HG02884 (cell line): ENCODE results near the gene APPL2.

Experiments
- ATAC-seq: cut with Tn5 transposase; IDR thresholded peaks from one replicate; pipeline ENCODE4 v1.9.1; 2021; ENCODE audit warnings: mild to moderate bottlenecking, moderate library complexity; ENCODE audit not compliant: unreplicated experiment

APPL2 gene

DNA sequence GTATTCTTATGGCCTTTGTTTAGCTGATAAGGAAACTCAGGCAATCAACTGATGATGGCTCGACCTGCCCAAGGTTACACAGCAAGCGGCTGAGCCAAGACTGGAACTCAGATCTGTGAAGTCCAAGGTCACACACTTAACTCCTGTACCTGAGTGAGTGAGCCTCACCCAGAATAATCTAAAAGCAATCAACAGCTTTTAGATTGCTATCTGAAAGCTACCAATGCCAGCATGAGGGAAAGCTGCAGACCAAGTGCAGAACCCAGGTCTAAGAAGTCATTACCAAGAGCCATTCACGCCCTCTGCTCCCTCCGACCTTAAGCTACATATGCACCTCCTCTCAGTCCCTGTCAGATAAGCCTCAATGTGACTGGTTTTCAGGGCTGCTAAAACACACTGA is 12.1 kb downstream of the APPL2 start:
- no peak for ATAC-seq

GRCh38 chr12:105223352-105223845 is 12.6 kb downstream of the APPL2 start:
- no peak for ATAC-seq

DNA sequence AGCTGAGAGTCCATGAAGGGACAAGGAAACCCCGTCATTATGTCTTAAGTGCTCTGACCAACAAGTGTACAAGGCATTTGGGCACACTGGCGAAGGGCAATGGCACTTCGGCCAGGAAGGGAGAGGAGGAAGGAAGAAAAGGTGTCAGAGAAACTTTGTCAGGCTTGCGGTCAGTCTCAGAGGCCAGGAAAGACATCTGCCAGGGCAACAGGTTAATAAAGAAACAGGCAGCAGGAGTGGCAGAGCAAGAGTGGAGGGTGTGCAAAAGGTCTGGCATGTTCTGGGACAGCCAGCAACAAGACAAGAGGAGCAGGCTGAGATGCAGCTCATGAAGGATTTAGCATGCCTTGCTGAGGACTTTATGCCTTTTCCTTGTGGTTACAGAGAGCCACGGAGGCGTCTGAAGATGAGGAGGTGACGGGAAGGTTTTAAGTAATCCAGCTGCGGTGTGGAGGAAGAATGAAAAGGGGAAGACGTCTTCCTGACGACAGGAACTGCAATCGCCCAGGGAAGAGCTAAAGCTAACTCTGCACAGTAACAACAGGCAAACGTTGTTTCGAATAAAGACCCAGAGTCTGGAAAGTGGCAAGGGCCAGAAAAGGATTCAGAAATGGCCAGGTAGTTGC is 13.1 kb downstream of the APPL2 start:
- no peak for ATAC-seq

- no peak for ATAC-seq
Observed at GRCh38 chr12:105222284-105222655, 13.7 kb downstream of the APPL2 start.

DNA sequence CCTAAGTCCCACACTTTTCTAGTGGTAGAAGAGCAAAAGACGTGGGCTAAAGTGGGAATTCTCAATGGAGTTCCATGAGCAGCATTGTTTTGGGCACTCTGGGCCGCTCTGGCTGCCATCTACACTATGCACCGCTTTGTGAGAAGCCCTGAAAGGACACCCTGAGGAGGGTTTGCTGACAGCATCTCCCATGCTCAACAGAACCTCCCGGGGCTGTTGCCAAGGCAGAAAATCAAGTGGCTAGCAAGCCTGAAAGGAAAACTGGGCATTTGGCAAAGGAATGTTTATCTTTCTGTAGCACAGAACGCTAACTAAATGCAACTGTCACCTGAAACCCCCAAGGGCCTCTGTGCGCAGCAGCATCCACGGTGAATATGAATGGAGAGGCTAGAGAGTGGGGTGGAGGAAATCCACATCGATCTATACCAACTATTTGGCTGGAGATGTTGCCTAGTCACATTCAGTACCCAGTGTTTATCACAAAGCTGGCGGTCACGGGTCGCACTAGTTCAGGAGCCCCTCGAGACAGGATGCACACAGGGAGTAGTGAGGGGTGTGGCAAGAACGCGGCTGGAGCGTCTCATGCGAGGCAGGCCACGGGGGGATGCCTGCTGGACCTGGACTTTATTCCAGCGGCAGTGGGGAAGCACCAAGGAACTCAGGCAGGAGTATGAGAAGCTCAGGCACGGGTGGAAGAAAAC is 14.2 kb downstream of the APPL2 start:
- no peak for ATAC-seq

DNA sequence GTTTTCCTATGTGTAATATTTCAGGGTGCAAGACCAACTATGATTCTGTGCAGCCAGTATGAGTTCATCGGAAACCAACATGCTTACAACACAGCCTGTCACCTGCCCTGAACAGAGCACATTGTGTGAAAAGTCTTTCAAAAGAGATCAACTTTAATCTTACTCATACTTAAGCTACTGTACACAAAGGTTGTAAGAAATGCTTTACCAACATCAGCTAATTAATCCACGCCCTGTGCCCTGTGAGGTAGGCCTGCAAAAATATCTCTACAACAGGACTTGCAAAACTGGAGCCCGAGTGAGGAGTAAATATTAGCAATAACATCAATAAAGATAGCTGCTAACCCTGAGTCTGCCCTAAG is 15.1 kb downstream of the APPL2 start:
- no peak for ATAC-seq

GRCh38 chr12:105220150-105220928 is 15.6 kb downstream of the APPL2 start:
- ATAC-seq, result no peak

DNA sequence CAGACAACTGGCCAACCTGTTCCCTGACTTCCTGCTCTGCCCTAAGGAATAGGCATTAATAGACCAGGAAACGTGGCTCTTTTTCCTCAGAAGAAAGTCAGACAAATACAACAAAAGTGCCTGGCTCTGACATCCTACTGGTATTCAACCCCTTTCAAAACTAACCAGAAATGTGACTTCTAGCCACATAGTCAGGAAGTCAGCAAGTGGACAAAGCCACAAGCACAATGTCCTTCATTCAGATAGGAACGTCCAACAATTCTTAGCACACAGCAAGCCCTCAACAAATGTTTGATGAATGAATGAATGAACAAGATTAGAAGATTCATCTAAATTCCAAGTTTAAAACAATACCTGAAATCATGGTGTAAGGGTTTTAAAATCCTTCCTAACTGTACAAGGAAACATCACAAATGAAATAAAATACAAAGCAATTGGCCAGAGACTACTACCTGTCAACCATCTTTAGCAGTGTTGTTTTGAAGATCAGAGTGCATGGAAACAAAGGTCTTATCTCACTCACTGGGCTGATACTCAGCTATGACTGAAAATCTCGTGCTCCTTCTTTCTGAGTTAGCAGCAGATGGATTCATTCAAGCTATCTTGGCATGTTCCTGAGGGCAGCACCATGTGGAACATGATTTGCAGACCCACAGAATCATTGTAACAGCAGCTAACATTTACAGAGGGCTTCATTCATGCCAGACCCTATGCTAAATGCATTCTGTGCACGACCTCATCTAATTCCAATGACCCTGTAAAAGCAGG is 16.5 kb downstream of the APPL2 start:
- no peak for ATAC-seq

DNA sequence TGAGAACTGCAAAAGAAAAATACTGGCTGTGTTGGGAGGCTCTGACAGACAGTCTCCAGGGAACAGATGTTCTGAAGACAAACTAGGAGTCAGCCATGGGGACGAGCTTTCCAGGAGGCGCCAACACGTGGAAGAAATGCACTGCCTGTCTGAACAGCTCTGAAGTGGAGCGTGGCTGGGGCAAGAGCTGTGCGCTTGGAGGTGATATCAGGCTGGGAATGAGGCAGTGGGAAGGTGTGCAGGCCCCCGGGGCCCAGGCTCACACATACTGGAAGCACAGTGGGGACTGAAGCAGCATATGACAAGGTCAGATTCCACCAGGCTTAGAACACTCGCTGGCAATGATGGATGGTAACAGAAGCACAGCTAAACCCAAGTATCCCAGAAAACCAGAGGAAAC is 17.5 kb downstream of the APPL2 start:
- ATAC-seq, result no peak

GRCh38 chr12:105214670-105215375 is 21.2 kb downstream of the APPL2 start:
- ATAC-seq, result no peak

DNA sequence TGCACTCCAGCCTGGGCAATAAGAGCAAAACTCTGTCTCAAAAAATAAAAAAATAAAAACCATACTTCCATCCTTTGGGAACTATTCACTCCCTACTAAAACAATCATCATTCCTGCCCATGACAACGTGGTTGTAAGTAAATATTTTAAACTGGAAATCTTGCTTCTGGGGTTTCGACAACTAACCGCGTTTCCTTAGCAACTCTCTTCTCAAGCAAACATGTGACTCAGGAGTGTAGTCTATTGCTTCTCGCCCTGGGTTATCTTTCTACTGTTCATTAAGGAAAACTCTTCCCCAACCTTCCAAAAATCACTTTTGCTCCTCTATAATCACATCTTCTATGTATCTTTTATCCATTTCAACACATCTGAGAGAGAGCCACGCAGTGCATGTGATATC is 21.8 kb downstream of the APPL2 start:
- no peak for ATAC-seq

DNA sequence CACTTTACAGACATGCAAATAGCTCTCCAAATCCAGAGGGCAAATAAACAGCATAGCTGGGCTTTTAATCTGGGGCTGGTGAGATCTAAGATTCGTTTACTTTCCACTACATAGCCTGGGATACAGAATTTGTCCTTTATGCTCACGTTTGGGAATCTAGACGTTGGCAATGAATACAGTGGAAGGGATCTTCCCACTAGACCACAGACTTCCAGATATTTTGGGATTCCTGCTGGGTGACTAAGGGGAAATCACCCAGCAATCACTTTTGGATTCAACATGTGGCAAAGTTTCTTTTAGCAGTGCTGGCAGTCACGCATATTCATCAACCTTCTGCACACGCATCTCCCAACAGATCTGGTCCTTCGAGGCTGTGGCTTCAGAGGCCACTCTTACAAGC is 23.5 kb downstream of the APPL2 start:
- ATAC-seq, result no peak

- no peak for ATAC-seq
Observed at GRCh38 chr12:105209091-105209490, 26.9 kb downstream of the APPL2 start.

DNA sequence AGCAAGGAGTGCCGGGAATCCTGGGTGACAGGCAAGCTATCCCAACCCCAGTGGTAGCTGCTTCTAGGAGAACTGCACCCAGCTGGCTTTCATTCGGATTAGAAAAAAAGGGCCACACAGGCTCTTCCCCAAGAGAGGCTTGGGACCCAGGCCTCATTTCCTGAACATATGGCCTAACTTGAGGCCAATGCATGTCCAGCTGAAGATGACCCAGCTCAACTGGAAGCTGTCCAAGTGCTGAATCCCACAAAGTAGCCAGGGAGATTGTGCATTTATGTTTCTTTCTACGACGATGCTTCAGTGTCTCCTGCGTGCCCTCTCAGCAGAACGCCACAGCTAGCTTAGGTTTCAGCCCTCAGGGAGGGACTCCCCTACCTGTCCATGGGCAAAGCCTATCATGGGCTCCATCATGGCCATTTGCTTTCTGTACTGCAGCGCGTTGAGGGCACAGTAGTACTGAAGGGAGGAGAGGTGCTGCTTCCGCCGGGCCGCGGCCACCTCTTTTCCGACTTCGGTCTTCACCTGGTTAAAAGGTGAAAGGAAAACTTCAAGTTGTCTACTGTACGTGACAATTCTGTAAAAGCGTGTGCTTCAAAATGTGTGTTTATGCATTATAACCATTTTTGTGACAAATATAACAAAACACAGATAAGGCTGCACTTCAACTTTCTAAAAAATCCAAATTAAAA is 29.1 kb downstream of the APPL2 start:
- ATAC-seq, result no peak

DNA sequence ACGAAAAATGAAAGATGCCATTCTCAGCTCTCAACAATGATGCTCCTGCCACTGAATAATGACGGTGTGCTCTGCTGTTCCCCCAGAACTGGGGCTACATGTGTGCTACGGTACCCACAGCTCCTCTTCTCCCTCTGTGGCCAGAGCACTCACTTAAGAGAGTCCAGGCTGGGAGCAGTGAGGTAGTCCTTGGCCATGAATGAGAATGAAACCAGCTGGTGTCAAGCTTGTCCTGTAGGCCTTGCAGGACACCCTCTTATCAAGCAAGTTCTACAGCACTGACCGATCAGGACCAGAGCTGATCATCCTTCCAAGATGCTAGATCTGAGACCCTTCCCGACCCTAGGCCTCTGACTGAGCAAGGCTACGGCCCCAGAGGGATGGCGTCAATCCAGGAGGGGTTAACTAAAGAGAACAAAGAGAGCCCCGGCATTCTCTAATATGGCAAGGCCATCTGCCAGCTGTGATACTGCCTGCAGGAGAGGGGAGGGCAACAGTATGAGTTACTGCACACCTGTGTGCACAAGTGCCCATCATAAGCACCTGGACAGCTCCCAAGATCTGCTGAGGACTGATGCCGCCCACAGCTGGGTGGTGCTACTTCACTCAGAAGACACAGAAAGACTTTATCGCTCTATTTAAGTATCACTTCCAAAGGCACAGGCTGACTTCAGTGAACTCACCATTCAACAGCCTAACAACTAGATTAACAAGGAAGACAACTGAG is 30.5 kb downstream of the APPL2 start:
- no peak for ATAC-seq

- ATAC-seq, result no peak
Observed at GRCh38 chr12:105204916-105205315, 31.1 kb downstream of the APPL2 start.

DNA sequence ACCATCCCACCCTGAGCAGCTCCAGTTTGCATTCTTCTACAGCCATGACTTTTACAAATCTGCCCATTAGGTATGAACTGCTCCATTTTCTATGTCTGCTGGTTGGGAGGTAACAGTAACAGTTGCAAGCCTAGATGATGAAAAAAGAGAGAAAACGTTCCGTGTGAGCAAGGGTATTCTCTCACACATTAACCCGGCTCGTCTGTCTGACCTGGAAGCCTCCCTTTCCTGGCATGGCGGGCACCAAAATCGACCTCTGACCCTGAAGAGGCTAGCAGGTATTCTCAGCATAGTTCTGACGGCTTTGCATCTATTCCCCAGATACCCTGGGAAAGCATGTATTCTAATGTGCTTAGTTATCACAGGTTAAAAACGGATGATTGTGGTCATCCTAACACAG is 31.8 kb downstream of the APPL2 start:
- ATAC-seq, result no peak

DNA sequence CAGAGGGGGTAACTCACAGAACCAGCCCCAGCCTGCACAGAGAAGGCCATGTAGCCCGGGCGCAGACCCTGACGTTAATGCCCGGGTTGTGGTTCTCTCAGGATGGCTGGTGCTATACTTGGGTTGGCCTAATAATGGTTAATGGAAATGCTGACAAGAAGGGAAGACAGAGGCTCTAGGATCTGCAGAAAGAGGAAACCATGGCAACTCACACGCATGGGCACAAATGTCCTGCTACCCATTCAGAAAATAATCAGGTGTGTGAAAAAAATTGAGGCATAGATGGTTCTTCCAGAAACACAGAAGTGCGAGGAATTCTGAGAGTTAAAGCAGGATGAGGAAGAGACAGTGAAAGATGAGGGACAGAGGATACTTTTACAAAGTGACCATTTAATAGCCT is 33.8 kb downstream of the APPL2 start:
- no peak for ATAC-seq

GRCh38 chr12:105201299-105201698 is 34.7 kb downstream of the APPL2 start:
- ATAC-seq, result no peak
